Measurements from ENCODE around the gene SLC25A28.
"Not testable (repeated sequence)": the region's sequence is repeated elsewhere in the genome, so short reads cannot be mapped to it uniquely, and the experiment has no call there.

The SLC25A28 gene

GRCh38 chr10:99628923-99629624 lies 8.8 kb upstream of the SLC25A28 start:
- no peak for DNase-seq (ENCODE audit: low spot score)

GRCh38 chr10:99625124-99625523 lies 4.9 kb upstream of the SLC25A28 start:
- not testable (repeated sequence) for DNase-seq (ENCODE audit: low spot score)

GRCh38 chr10:99623919-99624318 lies 3.7 kb upstream of the SLC25A28 start:
- DNase-seq (ENCODE audit: low spot score): no peak

GRCh38 chr10:99621454-99622251 lies 1.4 kb upstream of the SLC25A28 start:
- DNase-seq (ENCODE audit: low spot score): no peak

- peak; percentile 95 for DNase-seq (ENCODE audit: low spot score)
Measured at GRCh38 chr10:99620711-99621453, 643 bp upstream of the SLC25A28 start.

- no peak for DNase-seq (ENCODE audit: low spot score)
Measured at GRCh38 chr10:99619090-99619800, 994 bp downstream of the SLC25A28 start.

- DNase-seq (ENCODE audit: low spot score): no peak
Measured at GRCh38 chr10:99617696-99618095, 2.5 kb downstream of the SLC25A28 start.

GRCh38 chr10:99615426-99615825 lies 4.8 kb downstream of the SLC25A28 start:
- no peak for DNase-seq (ENCODE audit: low spot score)

GRCh38 chr10:99612167-99612831 lies 7.9 kb downstream of the SLC25A28 start:
- DNase-seq (ENCODE audit: low spot score): peak; percentile 78

GRCh38 chr10:99611326-99611725 lies 8.9 kb downstream of the SLC25A28 start:
- no peak for DNase-seq (ENCODE audit: low spot score)

GRCh38 chr10:99610221-99610620 lies 10.0 kb downstream of the SLC25A28 start:
- DNase-seq (ENCODE audit: low spot score): no peak

- no peak for DNase-seq (ENCODE audit: low spot score)
Measured at GRCh38 chr10:99609186-99609585, 11.1 kb downstream of the SLC25A28 start.

GRCh38 chr10:99605351-99605750 lies 14.9 kb downstream of the SLC25A28 start:
- no peak for DNase-seq (ENCODE audit: low spot score)

GRCh38 chr10:99604862-99605261 lies 15.4 kb downstream of the SLC25A28 start:
- no peak for DNase-seq (ENCODE audit: low spot score)

GRCh38 chr10:99598781-99599509 lies 21.3 kb downstream of the SLC25A28 start:
- DNase-seq (ENCODE audit: low spot score): no peak

- no peak for DNase-seq (ENCODE audit: low spot score)
Measured at GRCh38 chr10:99598011-99598410, 22.2 kb downstream of the SLC25A28 start.

- DNase-seq (ENCODE audit: low spot score): not testable (repeated sequence)
Measured at GRCh38 chr10:99596708-99597107, 23.5 kb downstream of the SLC25A28 start.

- peak; percentile 20 for DNase-seq (ENCODE audit: low spot score)
Measured at GRCh38 chr10:99595770-99596465, 24.3 kb downstream of the SLC25A28 start.

- DNase-seq (ENCODE audit: low spot score): no peak
Measured at GRCh38 chr10:99595236-99595635, 25.0 kb downstream of the SLC25A28 start.

GRCh38 chr10:99593312-99593711 lies 26.9 kb downstream of the SLC25A28 start:
- DNase-seq (ENCODE audit: low spot score): peak; percentile 22

Measured in AG20443 (cell line).